IMR-90 (cell line): ENCODE results near the gene OTUB2. TPM values are rescaled to one million over a fixed set of nuclear protein-coding genes. Genes with fewer than 3 reads are reported as not detected.

Experiments
- ATAC-seq: fragments of 200-7000 bp; cut with Tn5 transposase; 2 replicates; pipeline ENCODE4 v1.9.1; 2020; ENCODE audit warnings: low read depth, mild to moderate bottlenecking, moderate library complexity
- BruUV-seq: library from RNA; stranded (reverse); fragments of 400-500 nt; replicated peaks from 2 replicates; lab custom pipeline; 2021; lab: Mats Ljungman, UMichigan
- CTCF ChIA-PET: fragments of 300-600 bp; formaldehyde crosslinking; extraction: SDS; loops from one replicate; lab custom pipeline; 2021; ENCODE audit warnings: antibody characterized with exemption; lab: Yijun Ruan, JAX
- POLR2A ChIA-PET: fragments of 300-600 bp; sonication (Branson Sonifier 250); formaldehyde crosslinking; loops from one replicate; lab custom pipeline; 2022; ENCODE audit warnings: antibody characterized with exemption; ENCODE audit not compliant: unreplicated experiment; lab: Charles Lee
- DNase-seq: peaks from one replicate; pipeline ENCODE4 v3.0.0; 2013
- H2AFZ ChIP-seq: replicated peaks from 2 replicates; pipeline ENCODE3; 2013; ENCODE audit warnings: low read length, mild to moderate bottlenecking; ENCODE audit not compliant: poor library complexity
- H2AK5ac ChIP-seq: 2 replicates; pipeline ENCODE4 v1.6.1; 2013; ENCODE audit warnings: low read depth, low read length, inconsistent platforms
- H2AK9ac ChIP-seq: replicated peaks from 2 replicates; pipeline ENCODE3; 2013; ENCODE audit warnings: mild to moderate bottlenecking, low read depth, low read length, moderate library complexity; ENCODE audit not compliant: poor library complexity
- H2BK120ac ChIP-seq: 2 replicates; pipeline ENCODE4 v1.6.1; 2013; ENCODE audit warnings: low read depth, low read length, inconsistent platforms
- H2BK15ac ChIP-seq: 3 replicates; pipeline ENCODE4 v1.6.1; 2013; ENCODE audit warnings: low read depth, low read length, inconsistent platforms
- H2BK20ac ChIP-seq: 2 replicates; pipeline ENCODE4 v1.6.1; 2013; ENCODE audit warnings: low read depth, mild to moderate bottlenecking, inconsistent platforms, low read length, moderate library complexity
- H2BK5ac ChIP-seq: 2 replicates; pipeline ENCODE4 v1.6.1; 2013; ENCODE audit warnings: mild to moderate bottlenecking, low read depth, low read length, inconsistent platforms; ENCODE audit not compliant: poor library complexity, severe bottlenecking
- H3K14ac ChIP-seq: replicated peaks from 2 replicates; pipeline ENCODE4 v1.6.1; 2013; ENCODE audit warnings: low read depth, low read length, inconsistent platforms
- H3K18ac ChIP-seq: 2 replicates; pipeline ENCODE4 v1.6.1; 2013; ENCODE audit warnings: low read depth, low read length, control low read depth
- H3K23ac ChIP-seq: 2 replicates; pipeline ENCODE4 v1.6.1; 2013; ENCODE audit warnings: low read depth, low read length, inconsistent platforms
- H3K27ac ChIP-seq: 2 replicates; pipeline ENCODE4 v1.5.1; 2013; ENCODE audit warnings: mild to moderate bottlenecking, control low read depth, low read length; ENCODE audit not compliant: insufficient read depth
- H3K27me3 ChIP-seq: 2 replicates; pipeline ENCODE4 v1.6.1; 2013; ENCODE audit warnings: low read length; ENCODE audit not compliant: control insufficient read depth, insufficient read depth
- H3K36me3 ChIP-seq: 2 replicates; pipeline ENCODE4 v1.6.1; 2013; ENCODE audit warnings: low read length, mixed read lengths; ENCODE audit not compliant: control insufficient read depth, insufficient read depth
- H3K4ac ChIP-seq: 2 replicates; pipeline ENCODE4 v1.6.1; 2013; ENCODE audit warnings: low read depth, low read length, inconsistent platforms
- H3K4me1 ChIP-seq: 2 replicates; pipeline ENCODE4 v1.6.1; 2013; ENCODE audit warnings: low read length, mixed read lengths; ENCODE audit not compliant: control insufficient read depth, insufficient read depth
- H3K4me2 ChIP-seq: 2 replicates; pipeline ENCODE4 v1.6.1; 2013; ENCODE audit warnings: low read depth, mild to moderate bottlenecking, control low read depth, low read length, moderate library complexity
- H3K4me3 ChIP-seq: 2 replicates; pipeline ENCODE4 v1.5.1; 2013; ENCODE audit warnings: low read depth, mild to moderate bottlenecking, control low read depth, low read length, moderate library complexity; ENCODE audit not compliant: insufficient read depth
- H3K56ac ChIP-seq: 2 replicates; pipeline ENCODE4 v1.6.1; 2013; ENCODE audit warnings: low read length, inconsistent platforms; ENCODE audit not compliant: insufficient read depth; ENCODE audit errors: extremely low read depth
- H3K79me1 ChIP-seq, 2 experiments: 2 replicates each; pipeline ENCODE4 v1.6.1; 2013; ENCODE audit warnings: low read length in 2 of 2, inconsistent platforms in 1 of 2, low read depth in 1 of 2
- H3K9ac ChIP-seq: 2 replicates; pipeline ENCODE4 v1.6.1; 2013; ENCODE audit warnings: low read depth, low read length, control low read depth
- H3K9me1 ChIP-seq: 2 replicates; pipeline ENCODE4 v1.6.1; 2013; ENCODE audit warnings: low read length, inconsistent platforms; ENCODE audit not compliant: insufficient read depth
- H3K9me3 ChIP-seq: 2 replicates; pipeline ENCODE4 v1.6.1; 2013; ENCODE audit warnings: low read length; ENCODE audit not compliant: control insufficient read depth, insufficient read depth
- H4K20me1 ChIP-seq: 2 replicates; pipeline ENCODE4 v1.6.1; 2013; ENCODE audit warnings: low read length, inconsistent platforms; ENCODE audit not compliant: insufficient read depth
- H4K5ac ChIP-seq: 2 replicates; pipeline ENCODE4 v1.6.1; 2013; ENCODE audit warnings: mild to moderate bottlenecking, low read depth, low read length, control low read depth
- H4K8ac ChIP-seq, 2 experiments: 2 replicates each; pipeline ENCODE4 v1.6.1; 2013; ENCODE audit warnings: low read depth in 2 of 2, low read length in 2 of 2, control low read depth in 1 of 2, inconsistent platforms in 1 of 2
- H4K91ac ChIP-seq: 2 replicates; pipeline ENCODE4 v1.6.1; 2013; ENCODE audit warnings: low read depth, low read length, inconsistent platforms; ENCODE audit not compliant: insufficient read depth
- CHD1 ChIP-seq: IDR thresholded peaks from 2 replicates; pipeline ENCODE4 v1.6.1; 2012; ENCODE audit warnings: low read depth, low read length, improper control_type of control experiment
- MAZ ChIP-seq: IDR thresholded peaks from 2 replicates; pipeline ENCODE4 v1.6.1; 2012; ENCODE audit warnings: low read depth, mild to moderate bottlenecking, low read length, improper control_type of control experiment, moderate library complexity, borderline replicate concordance
- POLR2A ChIP-seq: IDR thresholded peaks from 2 replicates; pipeline ENCODE4 v1.6.1; 2012; ENCODE audit warnings: mild to moderate bottlenecking, low read depth, low read length
- RCOR1 ChIP-seq: IDR thresholded peaks from 2 replicates; pipeline ENCODE4 v1.6.1; 2012; ENCODE audit warnings: mild to moderate bottlenecking, low read length, improper control_type of control experiment; ENCODE audit not compliant: insufficient replicate concordance
- WGBS, 2 experiments: methylation state at CpG; one replicate each; pipeline versions ENCODE4 v1.1.5 to v1.1.7; 2013; ENCODE audit warnings: missing lambda C conversion rate in 2 of 2; ENCODE audit not compliant: insufficient read length in 1 of 2; ENCODE audit errors: extremely low coverage in 2 of 2; 5-methylcytosine and 5-hydroxymethylcytosine counted together
- dilution Hi-C: fragments of 300-500 bp; cut with HindIII; formaldehyde crosslinking; loops from one replicate; pipeline ENCODE4 v1.14.3; 2018; ENCODE audit warnings: low sequenced_read_pairs; ENCODE audit not compliant: unreplicated experiment
- in situ Hi-C: fragments of 300-500 bp; cut with MboI; formaldehyde crosslinking; loops from 3 replicates; pipeline ENCODE4 v1.14.3; 2019; ENCODE audit warnings: low sequenced_read_pairs, inconsistent platforms, mixed read lengths
- intact Hi-C: fragments of 100-400 bp; cut with micrococcal nuclease; formaldehyde crosslinking; loops from 2 replicates; pipeline ENCODE4 v1.10.0; 2022
- polyA plus RNA-seq, 3 experiments: library from polyadenylated mRNA; depleted of rRNA; stranded (reverse); fragments of >200 nt; gene quantifications; 2 replicates each; pipeline ENCODE4 v1.2.3, GENCODE V29; 2012; ENCODE audit warnings: low replicate concordance in 1 of 3
- total RNA-seq: library from RNA; depleted of rRNA; stranded (reverse); fragments of >200 nt; gene quantifications from 2 replicates; pipeline ENCODE4 v1.2.3, GENCODE V29; 2012

OTUB2 gene
- total and polyA plus RNA-seq, 2 of the 4 experiments (the other 2 are of a cell fraction) = 1.1 to 2.5 TPM

- CTCF ChIA-PET = no interaction called here
- H3K9me3 ChIP-seq = no peaks in the 10 kb centered on the region
- intact Hi-C loops = no loop called here
- H3K79me1 ChIP-seq = peaks cover 46 to 55% of the 10 kb centered on the region in 2 experiments
- WGBS, 2 experiments = 92% methylated on average over 4 of the region's 5 CpGs; no CpG with 5 or more reads in 1 of the 2 experiments
- no peak overlapping the region for H2BK120ac ChIP-seq
- H3K27me3 ChIP-seq = no peaks in the 10 kb centered on the region
- no peak overlapping the region for H2AFZ ChIP-seq
- no peak for TF ChIP-seq CHD1
- TF ChIP-seq RCOR1 = no peak
- no peak for TF ChIP-seq POLR2A
- no peak for TF ChIP-seq MAZ
- H3K18ac ChIP-seq = no peak overlapping the region
- no peak for DNase-seq
- no peak overlapping the region for H2AK9ac ChIP-seq
- H3K4ac ChIP-seq = no peak overlapping the region
- no peak for ATAC-seq
- POLR2A ChIA-PET = no interaction called here
- H2BK20ac ChIP-seq = no peak overlapping the region
- no peak overlapping the region for H4K8ac ChIP-seq
- no peak overlapping the region for H2BK15ac ChIP-seq
- H3K4me2 ChIP-seq = no peak overlapping the region
- no peak overlapping the region for H3K27ac ChIP-seq
- H2BK5ac ChIP-seq = no peak overlapping the region
- no peak overlapping the region for H3K14ac ChIP-seq
- H3K4me1 ChIP-seq = peaks cover 6% of the 10 kb centered on the region
- no peak overlapping the region for H3K23ac ChIP-seq
- no peak overlapping the region for H3K4me3 ChIP-seq
- H4K5ac ChIP-seq = no peak overlapping the region
- dilution Hi-C loops = no loop called here
- H3K9me1 ChIP-seq = peaks cover 6% of the 10 kb centered on the region
- H3K36me3 ChIP-seq = peaks cover 54% of the 10 kb centered on the region
- peaks cover 29% of the 10 kb centered on the region for H4K20me1 ChIP-seq
- no peak overlapping the region for H3K56ac ChIP-seq
- BruUV-seq = no TSS peak
- in situ Hi-C loops = no loop called here
- H4K91ac ChIP-seq = no peak overlapping the region
- H2AK5ac ChIP-seq = no peak overlapping the region
- H3K9ac ChIP-seq = no peak overlapping the region
Observed at GRCh38 chr14:94059998-94060397, 33.9 kb downstream of the OTUB2 start.
